H9 (cell line): ENCODE results near the gene RADIL. TPM values are rescaled to one million over a fixed set of nuclear protein-coding genes. Genes with fewer than 3 reads are reported as not detected.

Experiments
- DNase-seq: peaks from one replicate; pipeline ENCODE4 v3.0.0-alpha.2; 2017
- H2AFZ ChIP-seq: one replicate; pipeline ENCODE4 v1.6.1; 2013; ENCODE audit warnings: mild to moderate bottlenecking, low read length, control low read depth, moderate library complexity
- H2AK5ac ChIP-seq: 2 replicates; pipeline ENCODE4 v1.6.1; 2013; ENCODE audit warnings: low read length, control low read depth, mixed read lengths; ENCODE audit not compliant: insufficient read length
- H2BK120ac ChIP-seq: one replicate; pipeline ENCODE4 v1.6.1; 2013; ENCODE audit warnings: low read depth, mild to moderate bottlenecking, low read length, control low read depth, inconsistent platforms; ENCODE audit not compliant: poor library complexity, severe bottlenecking
- H2BK12ac ChIP-seq: 2 replicates; pipeline ENCODE4 v1.6.1; 2013; ENCODE audit warnings: low read length, control low read depth, mixed read lengths, low read depth; ENCODE audit not compliant: insufficient read length
- H2BK15ac ChIP-seq: 2 replicates; pipeline ENCODE4 v1.6.1; 2013; ENCODE audit warnings: low read depth, low read length, control low read depth
- H2BK20ac ChIP-seq: one replicate; pipeline ENCODE4 v1.6.1; 2013; ENCODE audit warnings: low read depth, mild to moderate bottlenecking, low read length, control low read depth, inconsistent platforms; ENCODE audit not compliant: poor library complexity, severe bottlenecking
- H2BK5ac ChIP-seq: 2 replicates; pipeline ENCODE4 v1.6.1; 2013; ENCODE audit warnings: low read length, control low read depth, mixed read lengths; ENCODE audit not compliant: insufficient read length
- H3K14ac ChIP-seq: 2 replicates; pipeline ENCODE4 v1.6.1; 2013; ENCODE audit warnings: low read length, control low read depth; ENCODE audit not compliant: insufficient read depth
- H3K18ac ChIP-seq: 2 replicates; pipeline ENCODE4 v1.6.1; 2013; ENCODE audit warnings: low read depth, mild to moderate bottlenecking, mixed read lengths, low read length, control low read depth; ENCODE audit not compliant: insufficient read length
- H3K23ac ChIP-seq: 2 replicates; pipeline ENCODE4 v1.6.1; 2013; ENCODE audit warnings: low read length, control low read depth, mixed read lengths, low read depth; ENCODE audit not compliant: insufficient read length
- H3K23me2 ChIP-seq: 2 replicates; pipeline ENCODE4 v1.6.1; 2013; ENCODE audit warnings: low read depth, mild to moderate bottlenecking, mixed read lengths, low read length, control low read depth; ENCODE audit not compliant: insufficient read length, poor library complexity, severe bottlenecking
- H3K27ac ChIP-seq: 2 replicates; pipeline ENCODE4 v1.5.1; 2013; ENCODE audit warnings: low read length, control low read depth, mixed read lengths, low read depth; ENCODE audit not compliant: insufficient read length
- H3K27me3 ChIP-seq: 2 replicates; pipeline ENCODE4 v1.6.1; 2013; ENCODE audit warnings: low read length, control low read depth, inconsistent platforms; ENCODE audit not compliant: insufficient read depth
- H3K4ac ChIP-seq: 2 replicates; pipeline ENCODE4 v1.6.1; 2013; ENCODE audit warnings: low read depth, mild to moderate bottlenecking, control low read depth, inconsistent platforms, low read length, moderate library complexity
- H3K4me1 ChIP-seq: 2 replicates; pipeline ENCODE4 v1.6.1; 2013; ENCODE audit warnings: low read length, control low read depth, inconsistent platforms; ENCODE audit not compliant: insufficient read depth
- H3K4me2 ChIP-seq: 2 replicates; pipeline ENCODE4 v1.6.1; 2013; ENCODE audit warnings: low read length, control low read depth, mixed read lengths; ENCODE audit not compliant: insufficient read length, insufficient read depth
- H3K56ac ChIP-seq: 2 replicates; pipeline ENCODE4 v1.6.1; 2013; ENCODE audit warnings: low read depth, mild to moderate bottlenecking, mixed read lengths, low read length, control low read depth; ENCODE audit not compliant: insufficient read length
- H3K79me1 ChIP-seq: 2 replicates; pipeline ENCODE4 v1.6.1; 2013; ENCODE audit warnings: low read depth, mild to moderate bottlenecking, moderate library complexity, low read length, control low read depth, inconsistent platforms; ENCODE audit not compliant: insufficient read depth, poor library complexity, severe bottlenecking
- H3K79me2 ChIP-seq: 2 replicates; pipeline ENCODE4 v1.6.1; 2013; ENCODE audit warnings: low read length, control low read depth, inconsistent platforms; ENCODE audit not compliant: insufficient read depth
- H3K9ac ChIP-seq: 2 replicates; pipeline ENCODE4 v1.6.1; 2013; ENCODE audit warnings: low read length, control low read depth, mixed read lengths; ENCODE audit not compliant: insufficient read length; ENCODE audit errors: extremely low read depth
- H3K9me3 ChIP-seq: one replicate; pipeline ENCODE4 v1.6.1; 2013; ENCODE audit warnings: low read depth, low read length, inconsistent platforms; ENCODE audit not compliant: control insufficient read depth
- H3T11ph ChIP-seq: one replicate; pipeline ENCODE4 v1.6.1; 2013; ENCODE audit warnings: mild to moderate bottlenecking, low read length, control low read depth, inconsistent platforms
- H4K20me1 ChIP-seq: one replicate; pipeline ENCODE4 v1.6.1; 2013; ENCODE audit not compliant: control insufficient read depth, insufficient read length, insufficient read depth
- H4K5ac ChIP-seq: 2 replicates; pipeline ENCODE4 v1.6.1; 2013; ENCODE audit warnings: low read depth, mild to moderate bottlenecking, mixed read lengths, low read length, control low read depth; ENCODE audit not compliant: insufficient read length
- H4K8ac ChIP-seq: replicated peaks from 2 replicates; pipeline ENCODE4 v1.6.1; 2013; ENCODE audit warnings: low read length, control low read depth, mixed read lengths, low read depth; ENCODE audit not compliant: insufficient read length
- H4K91ac ChIP-seq: 2 replicates; pipeline ENCODE4 v1.6.1; 2013; ENCODE audit warnings: low read depth, mild to moderate bottlenecking, moderate library complexity, mixed read lengths, low read length, control low read depth; ENCODE audit not compliant: insufficient read length
- H3K27ac Mint-ChIP-seq, 3 experiments: 2 replicates in 2 of 3; 3 replicates in 1 of 3; pipeline ENCODE4 v1.8.0; 2020 to 2021; ENCODE audit warnings: mixed read lengths in 3 of 3, mild to moderate bottlenecking in 1 of 3, moderate library complexity in 1 of 3
- H3K27me3 Mint-ChIP-seq: 2 replicates; pipeline ENCODE4 v1.8.0; 2021; ENCODE audit warnings: low read depth, mild to moderate bottlenecking, moderate library complexity, mixed read lengths
- H3K36me3 Mint-ChIP-seq, 3 experiments: 2 replicates in 2 of 3; 3 replicates in 1 of 3; pipeline ENCODE4 v1.8.0; 2020 to 2021; ENCODE audit warnings: low read depth in 3 of 3, mixed read lengths in 3 of 3; ENCODE audit not compliant: insufficient read depth in 1 of 3
- H3K4me1 Mint-ChIP-seq, 2 experiments: 2 replicates each; pipeline ENCODE4 v1.8.0; 2020; ENCODE audit warnings: mixed read lengths in 2 of 2
- H3K4me3 Mint-ChIP-seq, 2 experiments: 2 replicates in 1 of 2; 3 replicates in 1 of 2; pipeline ENCODE4 v1.8.0; 2020 to 2021; ENCODE audit warnings: mild to moderate bottlenecking in 2 of 2, mixed read lengths in 2 of 2, moderate library complexity in 1 of 2
- H3K9me3 Mint-ChIP-seq, 2 experiments: 2 replicates in 1 of 2; 3 replicates in 1 of 2; pipeline ENCODE4 v1.8.0; 2020; ENCODE audit warnings: mild to moderate bottlenecking in 2 of 2, mixed read lengths in 2 of 2, moderate library complexity in 1 of 2
- WGBS: extraction: QIAGEN DNeasy Blood & Tissue Kit; methylation state at CpG from one replicate; pipeline ENCODE4 v1.1.7; 2013; ENCODE audit warnings: missing lambda C conversion rate, low lambda C conversion rate, mixed read lengths; ENCODE audit not compliant: insufficient read length; ENCODE audit errors: extremely low coverage; 5-methylcytosine and 5-hydroxymethylcytosine counted together
- total RNA-seq: library from RNA; stranded (reverse); gene quantifications from 2 replicates; pipeline ENCODE4 v1.2.1, GENCODE V29; 2021
- TF ChIP-seq, protein P1 (sequence below): fragments of 200-600 bp; sonication (generic); conservative IDR thresholded peaks from 3 replicates; pipeline ENCODE4 v1.8.0; 2021; ENCODE audit warnings: antibody characterized with exemption, mild to moderate bottlenecking

RADIL gene
- total RNA-seq, 1 experiment from 2014 or later, result 4.7 TPM

DNA sequence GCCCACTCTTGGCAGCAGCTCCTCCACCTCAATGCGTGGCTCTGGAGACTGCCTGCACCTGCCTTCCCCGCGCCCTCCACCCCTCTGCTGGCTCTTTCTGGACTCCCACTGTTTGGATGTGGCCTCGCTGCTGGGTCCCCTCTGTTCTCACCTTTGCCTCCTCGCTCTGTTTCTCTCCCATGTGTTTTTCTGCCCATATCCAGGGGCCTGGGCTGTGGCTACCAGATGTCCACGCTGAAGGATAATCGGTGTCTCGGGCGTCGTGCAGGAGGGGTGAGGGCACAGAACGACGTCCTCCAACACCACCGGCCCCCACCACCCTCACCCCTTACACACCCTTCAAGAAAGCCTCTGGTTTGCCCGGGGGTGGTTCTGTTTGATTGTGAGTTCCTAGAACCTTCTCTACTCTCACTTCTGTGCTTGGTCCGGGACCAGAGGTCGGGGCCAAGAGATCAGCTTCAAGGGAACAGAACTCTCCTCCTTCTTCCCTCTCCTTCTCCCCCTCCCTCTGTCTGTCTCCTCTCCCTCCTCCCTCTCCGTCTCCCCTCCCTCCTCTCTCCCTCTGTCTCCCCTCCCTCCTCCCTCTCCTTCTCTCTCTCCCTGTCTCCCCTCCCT lies 76.4 kb downstream of the RADIL start:
- Histone ChIP-seq H3T11ph (no peak overlapping the region), H3K4me2 (no peak overlapping the region), H3K56ac (no peak overlapping the region), H3K23ac (no peak overlapping the region), H3K9ac (no peak overlapping the region), H3K18ac (no peak overlapping the region), H4K5ac (no peak overlapping the region), H2AK5ac (no peak overlapping the region), H3K27me3 (no peaks in the 10 kb centered on the region), H2BK15ac (no peak overlapping the region), H2BK12ac (no peak overlapping the region), H3K9me3 (no peaks in the 10 kb centered on the region), H3K4ac (no peak overlapping the region), H2BK5ac (no peak overlapping the region), H2BK20ac (no peak overlapping the region), H3K14ac (no peak overlapping the region), H2BK120ac (no peak overlapping the region), H3K79me2 (no peaks in the 10 kb centered on the region), H3K79me1 (no peaks in the 10 kb centered on the region), H4K20me1 (no peaks in the 10 kb centered on the region), H3K23me2 (no peaks in the 10 kb centered on the region), H4K91ac (no peak overlapping the region), H3K4me1 (no peaks in the 10 kb centered on the region), H3K27ac (no peak overlapping the region), H2AFZ (no peak overlapping the region), H4K8ac (no peak overlapping the region)
- H3K4me1 Mint-ChIP-seq, result peaks cover 6 to 20% of the 10 kb centered on the region in 2 experiments
- H3K27me3 Mint-ChIP-seq, result peaks cover 11% of the 10 kb centered on the region
- no peak overlapping the region for H3K4me3 Mint-ChIP-seq
- no CpG with 5 or more reads among the region's 17 CpGs for WGBS
- DNase-seq, result peak; percentile 22
- TF ChIP-seq, protein P1, sequence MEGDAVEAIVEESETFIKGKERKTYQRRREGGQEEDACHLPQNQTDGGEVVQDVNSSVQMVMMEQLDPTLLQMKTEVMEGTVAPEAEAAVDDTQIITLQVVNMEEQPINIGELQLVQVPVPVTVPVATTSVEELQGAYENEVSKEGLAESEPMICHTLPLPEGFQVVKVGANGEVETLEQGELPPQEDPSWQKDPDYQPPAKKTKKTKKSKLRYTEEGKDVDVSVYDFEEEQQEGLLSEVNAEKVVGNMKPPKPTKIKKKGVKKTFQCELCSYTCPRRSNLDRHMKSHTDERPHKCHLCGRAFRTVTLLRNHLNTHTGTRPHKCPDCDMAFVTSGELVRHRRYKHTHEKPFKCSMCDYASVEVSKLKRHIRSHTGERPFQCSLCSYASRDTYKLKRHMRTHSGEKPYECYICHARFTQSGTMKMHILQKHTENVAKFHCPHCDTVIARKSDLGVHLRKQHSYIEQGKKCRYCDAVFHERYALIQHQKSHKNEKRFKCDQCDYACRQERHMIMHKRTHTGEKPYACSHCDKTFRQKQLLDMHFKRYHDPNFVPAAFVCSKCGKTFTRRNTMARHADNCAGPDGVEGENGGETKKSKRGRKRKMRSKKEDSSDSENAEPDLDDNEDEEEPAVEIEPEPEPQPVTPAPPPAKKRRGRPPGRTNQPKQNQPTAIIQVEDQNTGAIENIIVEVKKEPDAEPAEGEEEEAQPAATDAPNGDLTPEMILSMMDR, result no peak
- H3K36me3 Mint-ChIP-seq, result no peaks in the 10 kb centered on the region
- no peaks in the 10 kb centered on the region for H3K9me3 Mint-ChIP-seq
- H3K27ac Mint-ChIP-seq, result no peak overlapping the region
